CD4-positive, alpha-beta T cell (primary cell): ENCODE measurements around the gene CACNB2. TPM values are rescaled to one million over a fixed set of nuclear protein-coding genes. Genes with fewer than 3 reads are reported as not detected.

Experiments
- ATAC-seq: fragments of 200-7000 bp; cut with Tn5 transposase; one replicate; pipeline ENCODE4 v1.10.0; 2022; ENCODE audit warnings: mild to moderate bottlenecking; ENCODE audit not compliant: poor library complexity
- CTCF ChIA-PET: fragments of 350-600 bp; sonication (Branson Sonifier 250); formaldehyde crosslinking; loops from one replicate; lab custom pipeline; 2021; ENCODE audit warnings: antibody characterized with exemption, inconsistent platforms; lab: Charles Lee
- POLR2A ChIA-PET: fragments of 350-600 bp; sonication (Branson Sonifier 250); formaldehyde crosslinking; loops from one replicate; lab custom pipeline; 2021; ENCODE audit warnings: antibody characterized with exemption, inconsistent platforms; lab: Charles Lee
- DNase-seq, 14 experiments: peaks; one replicate each; pipeline ENCODE4 v3.0.0-alpha.2; 2013 to 2020; ENCODE audit warnings: mixed read lengths in 2 of 14
- H3K27ac ChIP-seq, 2 donors: one replicate each; pipeline versions ENCODE4 v1.5.1 to v1.7.0; 2013; ENCODE audit warnings: low read length in 2 of 2, low read depth in 1 of 2, mild to moderate bottlenecking in 1 of 2
- H3K27me3 ChIP-seq, 2 experiments: 1 replicate in 1 of 2; 2 replicates in 1 of 2; pipeline versions ENCODE4 v1.6.1 to v1.7.0; 2013; ENCODE audit warnings: low read length in 2 of 2, control low read depth in 1 of 2, mild to moderate bottlenecking in 1 of 2, moderate library complexity in 1 of 2; ENCODE audit not compliant: insufficient read depth in 2 of 2, control insufficient read depth in 1 of 2
- H3K36me3 ChIP-seq: one replicate; pipeline ENCODE4 v1.6.1; 2013; ENCODE audit warnings: low read length, control low read depth; ENCODE audit not compliant: insufficient read depth
- H3K4me1 ChIP-seq: one replicate; pipeline ENCODE4 v1.6.1; 2013; ENCODE audit warnings: low read length, control low read depth; ENCODE audit not compliant: insufficient read depth
- H3K4me3 ChIP-seq: one replicate; pipeline ENCODE4 v1.5.1; 2013; ENCODE audit warnings: mild to moderate bottlenecking, low read length, moderate library complexity
- H3K9me3 ChIP-seq, 2 experiments: 1 replicate in 1 of 2; 2 replicates in 1 of 2; pipeline versions ENCODE4 v1.6.1 to v1.7.0; 2013; ENCODE audit warnings: low read length in 2 of 2, mild to moderate bottlenecking in 2 of 2, control low read depth in 1 of 2, moderate library complexity in 1 of 2; ENCODE audit not compliant: control insufficient read depth in 1 of 2, insufficient read depth in 1 of 2
- H3K27ac Mint-ChIP-seq: one replicate; pipeline ENCODE4 v1.8.0; 2020; ENCODE audit warnings: mixed read lengths
- H3K27me3 Mint-ChIP-seq: one replicate; pipeline ENCODE4 v1.8.0; 2021; ENCODE audit warnings: mixed read lengths
- H3K36me3 Mint-ChIP-seq: one replicate; pipeline ENCODE4 v1.8.0; 2021; ENCODE audit warnings: low read depth, mixed read lengths
- H3K4me1 Mint-ChIP-seq: one replicate; pipeline ENCODE4 v1.8.0; 2021; ENCODE audit warnings: low read depth, mixed read lengths
- H3K4me3 Mint-ChIP-seq: one replicate; pipeline ENCODE4 v1.8.0; 2020; ENCODE audit warnings: mild to moderate bottlenecking, mixed read lengths
- H3K9me3 Mint-ChIP-seq: one replicate; pipeline ENCODE4 v1.8.0; 2020; ENCODE audit warnings: mixed read lengths
- CTCF ChIP-seq: fragments of 200-600 bp; IDR thresholded peaks from one replicate; pipeline ENCODE4 v1.8.0; 2022; ENCODE audit warnings: antibody characterized with exemption, mild to moderate bottlenecking
- intact Hi-C, 2 experiments: fragments of 100-400 bp; cut with DNase I in 1 of 2; cut with micrococcal nuclease in 1 of 2; formaldehyde crosslinking; loops; one replicate each; pipeline versions ENCODE4 v1.15.1 to v1.9.0; 2023 to 2025; cut with DNase I, micrococcal nuclease
- total RNA-seq, 174 experiments: library from RNA in 2 of 174; stranded (reverse) in 2 of 174; gene quantifications; one replicate each; pipeline ENCODE4 v1.2.3 and lab custom pipeline; 2021 to 2026

The CACNB2 gene
- total RNA-seq, 2 experiments from 2014 or later: 0.34 TPM; not detected in 1

GRCh38 chr10:18367840-18368239 lies 227.6 kb downstream of the CACNB2 start:
- H3K27me3 ChIP-seq: no peaks in the 10 kb centered on the region
- no peak overlapping the region for H3K4me3 ChIP-seq
- H3K36me3 Mint-ChIP-seq: no peaks in the 10 kb centered on the region
- no peak for TF ChIP-seq CTCF
- ChIA-PET POLR2A (no interaction called here), CTCF (no interaction called here)
- peaks cover 0 to 5% of the 10 kb centered on the region in 2 experiments for H3K9me3 ChIP-seq
- H3K4me1 ChIP-seq: no peaks in the 10 kb centered on the region
- H3K27ac ChIP-seq: no peak overlapping the region
- no peak overlapping the region for H3K27ac Mint-ChIP-seq
- no peak for ATAC-seq
- H3K9me3 Mint-ChIP-seq: no peaks in the 10 kb centered on the region
- no peaks in the 10 kb centered on the region for H3K36me3 ChIP-seq
- no peak for DNase-seq
- H3K27me3 Mint-ChIP-seq: no peaks in the 10 kb centered on the region
- intact Hi-C loops: no loop called here
- no peaks in the 10 kb centered on the region for H3K4me1 Mint-ChIP-seq
- no peak overlapping the region for H3K4me3 Mint-ChIP-seq

DNA sequence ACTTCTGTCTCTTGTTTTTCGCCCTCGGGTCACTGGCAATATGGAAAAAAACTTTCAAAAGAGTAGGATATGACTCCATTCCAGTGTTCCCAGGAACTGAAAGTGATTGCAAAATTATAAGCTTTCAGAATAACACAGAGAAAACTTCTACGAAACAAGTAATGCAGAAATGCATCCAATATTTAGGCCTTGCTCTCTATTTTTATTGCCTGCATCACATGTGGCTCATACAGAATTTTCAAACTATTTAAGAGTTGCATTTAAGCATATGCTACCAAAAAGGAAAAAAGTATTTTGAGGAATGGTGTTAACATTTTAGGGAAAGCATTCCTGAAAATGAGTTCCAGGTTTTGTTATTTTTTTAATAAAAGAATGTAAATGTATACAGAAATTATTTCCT lies 228.0 kb downstream of the CACNB2 start:
- CTCF ChIA-PET: no interaction called here
- DNase-seq (no peak), ATAC-seq (no peak)
- peaks cover 0 to 5% of the 10 kb centered on the region in 2 experiments for H3K9me3 ChIP-seq
- no peak for TF ChIP-seq CTCF
- no peaks in the 10 kb centered on the region for H3K27me3 Mint-ChIP-seq
- POLR2A ChIA-PET: no interaction called here
- H3K27ac ChIP-seq: no peak overlapping the region
- H3K4me1 Mint-ChIP-seq: no peaks in the 10 kb centered on the region
- no peaks in the 10 kb centered on the region for H3K9me3 Mint-ChIP-seq
- no peaks in the 10 kb centered on the region for H3K27me3 ChIP-seq
- H3K4me1 ChIP-seq: no peaks in the 10 kb centered on the region
- no peak overlapping the region for H3K4me3 ChIP-seq
- H3K36me3 ChIP-seq: no peaks in the 10 kb centered on the region
- intact Hi-C loops: no loop called here
- no peaks in the 10 kb centered on the region for H3K36me3 Mint-ChIP-seq
- H3K27ac Mint-ChIP-seq: no peak overlapping the region
- no peak overlapping the region for H3K4me3 Mint-ChIP-seq

GRCh38 chr10:18368682-18369081 lies 228.5 kb downstream of the CACNB2 start:
- ChIA-PET POLR2A (no interaction called here), CTCF (no interaction called here)
- DNase-seq (no peak), ATAC-seq (no peak)
- Histone ChIP-seq H3K4me3 (no peak overlapping the region), H3K36me3 (no peaks in the 10 kb centered on the region), H3K27ac (no peak overlapping the region), H3K9me3 (peaks cover 0 to 5% of the 10 kb centered on the region in 2 experiments), H3K4me1 (no peaks in the 10 kb centered on the region), H3K27me3 (no peaks in the 10 kb centered on the region)
- H3K27me3 Mint-ChIP-seq: no peaks in the 10 kb centered on the region
- H3K36me3 Mint-ChIP-seq: no peaks in the 10 kb centered on the region
- TF ChIP-seq CTCF: no peak
- no peaks in the 10 kb centered on the region for H3K4me1 Mint-ChIP-seq
- no peak overlapping the region for H3K4me3 Mint-ChIP-seq
- H3K9me3 Mint-ChIP-seq: no peaks in the 10 kb centered on the region
- intact Hi-C loops: no loop called here
- no peak overlapping the region for H3K27ac Mint-ChIP-seq
